HEK293 (cell line): ENCODE data around the gene FAH.

ENCODE experiments used
- CTCF ChIA-PET: fragments of 350-600 bp; formaldehyde crosslinking; extraction: SDS; loops from one replicate; lab custom pipeline; 2021; ENCODE audit warnings: antibody characterized with exemption; lab: Yijun Ruan, JAX
- POLR2A ChIA-PET: fragments of 300-600 bp; formaldehyde crosslinking; extraction: SDS; loops from one replicate; lab custom pipeline; 2020; ENCODE audit warnings: antibody characterized with exemption, inconsistent platforms; lab: Yijun Ruan, JAX
- H3K27ac ChIP-seq: fragments of 200-500 bp; sonication (Bioruptor generic); 2 replicates; pipeline ENCODE4 v1.5.1; 2014; ENCODE audit warnings: low read depth, low read length, control low read depth, inconsistent platforms; ENCODE audit errors: extremely low read depth
- H3K36me3 ChIP-seq, 2 experiments: fragments of 200-500 bp in 1 of 2; sonication (Bioruptor generic) in 1 of 2; 1 replicate in 1 of 2; 2 replicates in 1 of 2; pipeline ENCODE4 v1.5.1; 2014 to 2017; ENCODE audit warnings: inconsistent platforms in 2 of 2, low read length in 2 of 2; ENCODE audit not compliant: control insufficient read depth in 2 of 2, insufficient read depth in 1 of 2
- H3K4me1 ChIP-seq: fragments of 200-500 bp; sonication (Bioruptor generic); 2 replicates; pipeline ENCODE4 v1.5.1; 2014; ENCODE audit warnings: mild to moderate bottlenecking, low read length, inconsistent platforms; ENCODE audit not compliant: control insufficient read depth, insufficient read depth
- H3K4me3 ChIP-seq: 2 replicates; pipeline ENCODE4 v1.5.1; 2011; ENCODE audit warnings: low read depth, mild to moderate bottlenecking, control low read depth, low read length, moderate library complexity
- H3K9me3 ChIP-seq: fragments of 200-500 bp; sonication (Bioruptor generic); 2 replicates; pipeline ENCODE4 v1.5.1; 2014; ENCODE audit warnings: low read depth, low read length, inconsistent platforms; ENCODE audit not compliant: control insufficient read depth, insufficient read depth
- ELK4 ChIP-seq: IDR thresholded peaks from 2 replicates; pipeline ENCODE4 v1.6.1; 2011; ENCODE audit warnings: mild to moderate bottlenecking, low read depth, low read length, borderline replicate concordance
- HIC1 ChIP-seq: fragments of 450-650 bp; formaldehyde crosslinking; IDR thresholded peaks from 2 replicates; pipeline ENCODE4 v1.5.1; 2016; ENCODE audit warnings: missing biosample characterization, missing genetic modification characterization
- MEIS1 ChIP-seq: sonication (generic); formaldehyde crosslinking; IDR thresholded peaks from 2 replicates; pipeline ENCODE4 v1.8.1; 2022; ENCODE audit warnings: missing genetic modification reagents, mild to moderate bottlenecking, borderline replicate concordance
- OSR2 ChIP-seq: fragments of 450-650 bp; formaldehyde crosslinking; IDR thresholded peaks from 2 replicates; pipeline ENCODE4 v1.5.1; 2016; ENCODE audit warnings: missing biosample characterization, missing genetic modification characterization
- SP3 ChIP-seq: fragments of 450-650 bp; formaldehyde crosslinking; IDR thresholded peaks from 2 replicates; pipeline ENCODE4 v1.5.1; 2016; ENCODE audit warnings: missing biosample characterization, missing genetic modification characterization
- WT1 ChIP-seq: fragments of 450-650 bp; formaldehyde crosslinking; IDR thresholded peaks from 2 replicates; pipeline ENCODE4 v1.5.1; 2016; ENCODE audit warnings: missing biosample characterization, missing genetic modification characterization
- ZBTB48 ChIP-seq: fragments of 450-650 bp; formaldehyde crosslinking; IDR thresholded peaks from 2 replicates; pipeline ENCODE4 v1.5.1; 2016; ENCODE audit warnings: missing biosample characterization, missing genetic modification characterization
- ZNF121 ChIP-seq: fragments of 450-650 bp; formaldehyde crosslinking; IDR thresholded peaks from 2 replicates; pipeline ENCODE4 v1.5.1; 2016; ENCODE audit warnings: missing biosample characterization, missing genetic modification characterization
- ZNF148 ChIP-seq: fragments of 450-650 bp; formaldehyde crosslinking; IDR thresholded peaks from 2 replicates; pipeline ENCODE4 v1.5.0; 2017; ENCODE audit warnings: missing biosample characterization, missing genetic modification characterization, borderline replicate concordance
- ZNF184 ChIP-seq: fragments of 450-650 bp; IDR thresholded peaks from 2 replicates; pipeline ENCODE4 v1.5.1; 2018; ENCODE audit warnings: missing biosample characterization, mild to moderate bottlenecking, missing genetic modification characterization
- ZNF2 ChIP-seq: fragments of 450-650 bp; formaldehyde crosslinking; IDR thresholded peaks from 2 replicates; pipeline ENCODE4 v1.5.1; 2016; ENCODE audit warnings: missing biosample characterization, missing genetic modification characterization
- ZNF223 ChIP-seq: fragments of 450-650 bp; formaldehyde crosslinking; IDR thresholded peaks from 2 replicates; pipeline ENCODE4 v1.5.1; 2016; ENCODE audit warnings: missing biosample characterization, missing genetic modification characterization
- ZNF23 ChIP-seq: fragments of 450-650 bp; formaldehyde crosslinking; IDR thresholded peaks from 2 replicates; pipeline ENCODE4 v1.5.1; 2016; ENCODE audit warnings: missing biosample characterization, missing genetic modification characterization, borderline replicate concordance
- ZNF274 ChIP-seq, 2 experiments: fragments of 200-500 bp in 1 of 2; fragments of 450-650 bp in 1 of 2; sonication (Bioruptor generic) in 1 of 2; formaldehyde crosslinking in 1 of 2; IDR thresholded peaks; 2 replicates each; pipeline versions ENCODE4 v1.5.1 to v1.6.1; 2014 to 2016; ENCODE audit warnings: borderline replicate concordance in 1 of 2, inconsistent platforms in 1 of 2, low read length in 1 of 2, missing biosample characterization in 1 of 2, missing genetic modification characterization in 1 of 2
- ZNF280C ChIP-seq: fragments of 450-650 bp; formaldehyde crosslinking; IDR thresholded peaks from 2 replicates; pipeline ENCODE4 v1.5.1; 2016; ENCODE audit warnings: missing biosample characterization, missing genetic modification characterization
- ZNF311 ChIP-seq: fragments of 450-650 bp; formaldehyde crosslinking; IDR thresholded peaks from 2 replicates; pipeline ENCODE4 v1.5.1; 2017; ENCODE audit warnings: missing biosample characterization, missing genetic modification characterization, borderline replicate concordance
- ZNF366 ChIP-seq: fragments of 450-650 bp; formaldehyde crosslinking; conservative IDR thresholded peaks from 2 replicates; pipeline ENCODE4 v1.5.1; 2016; ENCODE audit warnings: missing biosample characterization, missing genetic modification characterization
- ZNF394 ChIP-seq: fragments of 450-650 bp; formaldehyde crosslinking; IDR thresholded peaks from 2 replicates; pipeline ENCODE4 v1.5.1; 2016; ENCODE audit warnings: missing biosample characterization, missing genetic modification characterization, mild to moderate bottlenecking, moderate library complexity, borderline replicate concordance
- ZNF426 ChIP-seq: fragments of 450-650 bp; formaldehyde crosslinking; IDR thresholded peaks from 2 replicates; pipeline ENCODE4 v1.5.1; 2017; ENCODE audit warnings: missing biosample characterization, missing genetic modification characterization, mild to moderate bottlenecking, inconsistent platforms, moderate library complexity
- ZNF558 ChIP-seq: fragments of 450-650 bp; formaldehyde crosslinking; IDR thresholded peaks from 2 replicates; pipeline ENCODE4 v1.5.1; 2016; ENCODE audit warnings: missing biosample characterization, missing genetic modification characterization
- ZNF629 ChIP-seq: fragments of 450-650 bp; formaldehyde crosslinking; IDR thresholded peaks from 2 replicates; pipeline ENCODE4 v1.5.1; 2017; ENCODE audit warnings: missing biosample characterization, missing genetic modification characterization
- ZNF677 ChIP-seq: fragments of 450-650 bp; IDR thresholded peaks from 2 replicates; pipeline ENCODE4 v1.5.0; 2018; ENCODE audit warnings: missing biosample characterization, mild to moderate bottlenecking, missing genetic modification characterization, moderate library complexity
- ZNF701 ChIP-seq: fragments of 450-650 bp; formaldehyde crosslinking; IDR thresholded peaks from 2 replicates; pipeline ENCODE4 v1.5.1; 2016; ENCODE audit warnings: missing biosample characterization, missing genetic modification characterization
- ZNF837 ChIP-seq: fragments of 450-650 bp; formaldehyde crosslinking; IDR thresholded peaks from 2 replicates; pipeline ENCODE4 v1.5.1; 2016; ENCODE audit warnings: missing biosample characterization, missing genetic modification characterization
- ZSCAN23 ChIP-seq: fragments of 450-650 bp; formaldehyde crosslinking; IDR thresholded peaks from 2 replicates; pipeline ENCODE4 v1.5.1; 2016; ENCODE audit warnings: missing biosample characterization, missing genetic modification characterization
- ZSCAN5A ChIP-seq: fragments of 450-650 bp; formaldehyde crosslinking; IDR thresholded peaks from 2 replicates; pipeline ENCODE4 v1.5.1; 2016; ENCODE audit warnings: missing biosample characterization, missing genetic modification characterization
- ZXDB ChIP-seq: fragments of 450-650 bp; formaldehyde crosslinking; IDR thresholded peaks from 2 replicates; pipeline ENCODE4 v1.5.1; 2016; ENCODE audit warnings: missing biosample characterization, missing genetic modification characterization

Gene FAH

GRCh38 chr15:80201256-80202015 lies 48.6 kb downstream of the FAH start:
- TF ChIP-seq WT1 (tag by site-specific recombination) (no peak), ZNF629 (no peak), ZNF837 (no peak), ELK4 (no peak), SP3 (tag by site-specific recombination) (no peak), ZNF394 (tag by site-specific recombination) (no peak), ZNF426 (tag by site-specific recombination) (no peak), ZNF366 (no peak), ZBTB48 (tag by site-specific recombination) (no peak), ZNF23 (no peak), ZNF558 (tag by site-specific recombination) (no peak), ZNF701 (tag by site-specific recombination) (no peak), OSR2 (no peak), ZSCAN5A (tag by site-specific recombination) (no peak), ZNF121 (tag by site-specific recombination) (no peak), ZNF184 (tag by site-specific recombination) (no peak)
- TF ChIP-seq, all 188 proteins: peak for 0
- Histone ChIP-seq H3K4me3 (no peak overlapping the region), H3K9me3 (no peaks in the 10 kb centered on the region), H3K27ac (no peak overlapping the region), H3K4me1 (no peaks in the 10 kb centered on the region), H3K36me3 (no peaks in the 10 kb centered on the region)
- POLR2A ChIA-PET: no interaction called here
- CTCF ChIA-PET: interaction anchor here (1.1 kb wide), 1 partner anchor 29 kb away, joined by 3 read pairs; no protein-coding TSS in a partner anchor

GRCh38 chr15:80202016-80202315 lies 49.2 kb downstream of the FAH start:
- no peaks in the 10 kb centered on the region for H3K4me1 ChIP-seq
- H3K9me3 ChIP-seq: no peaks in the 10 kb centered on the region
- ChIA-PET POLR2A (no interaction called here), CTCF (interaction anchor here (1.1 kb wide), 1 partner anchor 30 kb away, joined by 3 read pairs; no protein-coding TSS in a partner anchor)
- H3K36me3 ChIP-seq: no peaks in the 10 kb centered on the region
- no peak overlapping the region for H3K27ac ChIP-seq
- no peak overlapping the region for H3K4me3 ChIP-seq
- no peak for TF ChIP-seq ZNF223 (tag by site-specific recombination)
- no peak for TF ChIP-seq ZNF677 (tag by site-specific recombination)
- TF ChIP-seq ZNF280C (tag by site-specific recombination): no peak
- TF ChIP-seq ZXDB (tag by site-specific recombination): no peak
- no peak for TF ChIP-seq ZNF2 (tag by site-specific recombination)
- no peak for TF ChIP-seq ZNF311 (tag by site-specific recombination)
- TF ChIP-seq MEIS1: no peak
- TF ChIP-seq HIC1 (tag by site-specific recombination): no peak
- no peak for TF ChIP-seq ZSCAN23 (tag by site-specific recombination)
- no peak for TF ChIP-seq ZNF274 (IDR thresholded peaks at IDR 0.05; ENCODE audit: low read length)
- no peak for TF ChIP-seq ZNF274 (tag by site-specific recombination; IDR thresholded peaks at IDR 0.05; ENCODE audit: borderline replicate concordance)
- TF ChIP-seq ZNF148 (tag by site-specific recombination): no peak
